T-helper 2 cell treated with Interferon-gamma antibody and Interleukin-4, amounts not matched to agents 5 μg/mL and 100 μg/mL, for 36 hours (primary cell): ENCODE results near the gene COA1.
"Not testable (repeated sequence)": the region's sequence is repeated elsewhere in the genome, so short reads cannot be mapped to it uniquely, and the experiment has no call there.

Experiments used
- DNase-seq: peaks from one replicate; pipeline ENCODE4 v3.0.0; 2021; ENCODE audit warnings: low spot score
- H3K27ac Mint-ChIP-seq: one replicate; pipeline ENCODE4 v1.8.0; 2021; ENCODE audit warnings: mild to moderate bottlenecking, mixed read lengths
- H3K27me3 Mint-ChIP-seq: one replicate; pipeline ENCODE4 v1.8.0; 2021; ENCODE audit warnings: low read depth, mixed read lengths
- H3K36me3 Mint-ChIP-seq: one replicate; pipeline ENCODE4 v1.8.0; 2021; ENCODE audit warnings: low read depth, mixed read lengths
- H3K4me1 Mint-ChIP-seq: one replicate; pipeline ENCODE4 v1.8.0; 2021; ENCODE audit warnings: low read depth, mixed read lengths
- H3K4me3 Mint-ChIP-seq: one replicate; pipeline ENCODE4 v1.8.0; 2022; ENCODE audit warnings: mild to moderate bottlenecking, moderate library complexity, mixed read lengths
- H3K9me3 Mint-ChIP-seq: one replicate; pipeline ENCODE4 v1.8.0; 2021; ENCODE audit warnings: mixed read lengths

Gene COA1

GRCh38 chr7:43621729-43622448 is 107.4 kb downstream of the COA1 start:
- DNase-seq, result no peak
- Mint-ChIP-seq H3K27ac (peak overlapping the region; percentile 58), H3K27me3 (no peaks in the 10 kb centered on the region), H3K4me3 (peak overlapping the region; percentile 3), H3K36me3 (peaks cover 52% of the 10 kb centered on the region), H3K4me1 (peaks cover 47% of the 10 kb centered on the region), H3K9me3 (no peaks in the 10 kb centered on the region)

GRCh38 chr7:43619213-43620012 is 109.9 kb downstream of the COA1 start:
- H3K9me3 Mint-ChIP-seq, result no peaks in the 10 kb centered on the region

GRCh38 chr7:43618073-43618472 is 111.2 kb downstream of the COA1 start:
- H3K9me3 Mint-ChIP-seq, result no peaks in the 10 kb centered on the region
- DNase-seq, result no peak
- H3K27ac Mint-ChIP-seq, result no peak overlapping the region
- H3K36me3 Mint-ChIP-seq, result peaks cover 45% of the 10 kb centered on the region
- H3K4me1 Mint-ChIP-seq, result peaks cover 33% of the 10 kb centered on the region
- no peaks in the 10 kb centered on the region for H3K27me3 Mint-ChIP-seq
- no peak overlapping the region for H3K4me3 Mint-ChIP-seq

More at GRCh38 chr7:43619213-43620012, 109.9 kb downstream of the COA1 start:
- DNase-seq, result no peak
- H3K4me1 Mint-ChIP-seq, result peaks cover 34% of the 10 kb centered on the region
- no peak overlapping the region for H3K27ac Mint-ChIP-seq
- no peaks in the 10 kb centered on the region for H3K27me3 Mint-ChIP-seq
- H3K4me3 Mint-ChIP-seq, result no peak overlapping the region
- H3K36me3 Mint-ChIP-seq, result peaks cover 45% of the 10 kb centered on the region

GRCh38 chr7:43616977-43617376 is 112.3 kb downstream of the COA1 start:
- Mint-ChIP-seq H3K27ac (no peak overlapping the region), H3K27me3 (no peaks in the 10 kb centered on the region), H3K9me3 (no peaks in the 10 kb centered on the region), H3K4me3 (no peak overlapping the region), H3K4me1 (peaks cover 32% of the 10 kb centered on the region), H3K36me3 (peaks cover 44% of the 10 kb centered on the region)
- DNase-seq, result no peak

- no peaks in the 10 kb centered on the region for H3K9me3 Mint-ChIP-seq
- H3K27me3 Mint-ChIP-seq, result no peaks in the 10 kb centered on the region
- DNase-seq, result no peak
- H3K27ac Mint-ChIP-seq, result peak overlapping the region; percentile 42
- H3K36me3 Mint-ChIP-seq, result peaks cover 40% of the 10 kb centered on the region
- no peak overlapping the region for H3K4me3 Mint-ChIP-seq
- peaks cover 28% of the 10 kb centered on the region for H3K4me1 Mint-ChIP-seq
Measured at GRCh38 chr7:43615558-43616145, 113.7 kb downstream of the COA1 start.

GRCh38 chr7:43612599-43613589 is 116.4 kb downstream of the COA1 start:
- peaks cover 26% of the 10 kb centered on the region for H3K4me1 Mint-ChIP-seq
- DNase-seq, result peak; percentile 23
- peak overlapping the region; percentile 18 for H3K4me3 Mint-ChIP-seq
- H3K36me3 Mint-ChIP-seq, result peaks cover 60% of the 10 kb centered on the region
- H3K27me3 Mint-ChIP-seq, result no peaks in the 10 kb centered on the region
- peak overlapping the region; percentile 68 for H3K27ac Mint-ChIP-seq
- no peaks in the 10 kb centered on the region for H3K9me3 Mint-ChIP-seq

GRCh38 chr7:43612128-43612527 is 117.2 kb downstream of the COA1 start:
- Mint-ChIP-seq H3K4me1 (peaks cover 26% of the 10 kb centered on the region), H3K27ac (peak overlapping the region; percentile 4), H3K27me3 (no peaks in the 10 kb centered on the region), H3K4me3 (peak overlapping the region; percentile 3), H3K9me3 (no peaks in the 10 kb centered on the region), H3K36me3 (peaks cover 60% of the 10 kb centered on the region)
- no peak for DNase-seq

GRCh38 chr7:43609097-43609496 is 120.2 kb downstream of the COA1 start:
- DNase-seq, result no peak
- H3K4me1 Mint-ChIP-seq, result peaks cover 35% of the 10 kb centered on the region
- no peak overlapping the region for H3K4me3 Mint-ChIP-seq
- H3K27ac Mint-ChIP-seq, result no peak overlapping the region
- no peaks in the 10 kb centered on the region for H3K27me3 Mint-ChIP-seq
- peaks cover 7% of the 10 kb centered on the region for H3K9me3 Mint-ChIP-seq
- H3K36me3 Mint-ChIP-seq, result peaks cover 62% of the 10 kb centered on the region

GRCh38 chr7:43604251-43604650 is 125.1 kb downstream of the COA1 start:
- Mint-ChIP-seq H3K36me3 (peaks cover 41% of the 10 kb centered on the region), H3K9me3 (peaks cover 7% of the 10 kb centered on the region), H3K27ac (no peak overlapping the region), H3K27me3 (no peaks in the 10 kb centered on the region), H3K4me1 (peaks cover 20% of the 10 kb centered on the region), H3K4me3 (no peak overlapping the region)
- DNase-seq, result no peak

- DNase-seq, result no peak
- peaks cover 35% of the 10 kb centered on the region for H3K36me3 Mint-ChIP-seq
- no peak overlapping the region for H3K27ac Mint-ChIP-seq
- H3K9me3 Mint-ChIP-seq, result peaks cover 7% of the 10 kb centered on the region
- H3K4me3 Mint-ChIP-seq, result no peak overlapping the region
- H3K4me1 Mint-ChIP-seq, result peaks cover 20% of the 10 kb centered on the region
- no peaks in the 10 kb centered on the region for H3K27me3 Mint-ChIP-seq
Measured at GRCh38 chr7:43602256-43602655, 127.1 kb downstream of the COA1 start.

GRCh38 chr7:43600056-43600455 is 129.3 kb downstream of the COA1 start:
- Mint-ChIP-seq H3K9me3 (peaks cover 7% of the 10 kb centered on the region), H3K27ac (no peak overlapping the region), H3K27me3 (no peaks in the 10 kb centered on the region), H3K36me3 (peaks cover 37% of the 10 kb centered on the region), H3K4me1 (peaks cover 18% of the 10 kb centered on the region), H3K4me3 (no peak overlapping the region)
- DNase-seq, result no peak

GRCh38 chr7:43596426-43596825 is 132.9 kb downstream of the COA1 start:
- H3K4me3 Mint-ChIP-seq, H3K9me3 Mint-ChIP-seq, H3K27ac Mint-ChIP-seq, DNase-seq, H3K27me3 Mint-ChIP-seq: not testable (repeated sequence)
- Mint-ChIP-seq H3K36me3 (peaks cover 43% of the 10 kb centered on the region), H3K4me1 (peaks cover 39% of the 10 kb centered on the region)

- Mint-ChIP-seq H3K4me1 (peaks cover 53% of the 10 kb centered on the region), H3K4me3 (peak overlapping the region; percentile 28), H3K27me3 (no peaks in the 10 kb centered on the region), H3K36me3 (peaks cover 43% of the 10 kb centered on the region), H3K9me3 (no peaks in the 10 kb centered on the region), H3K27ac (peak overlapping the region; percentile 43)
- DNase-seq, result no peak
Measured at GRCh38 chr7:43594020-43594419, 135.3 kb downstream of the COA1 start.
